ENCODE results near the gene RPL38.

Gene RPL38

DNA sequence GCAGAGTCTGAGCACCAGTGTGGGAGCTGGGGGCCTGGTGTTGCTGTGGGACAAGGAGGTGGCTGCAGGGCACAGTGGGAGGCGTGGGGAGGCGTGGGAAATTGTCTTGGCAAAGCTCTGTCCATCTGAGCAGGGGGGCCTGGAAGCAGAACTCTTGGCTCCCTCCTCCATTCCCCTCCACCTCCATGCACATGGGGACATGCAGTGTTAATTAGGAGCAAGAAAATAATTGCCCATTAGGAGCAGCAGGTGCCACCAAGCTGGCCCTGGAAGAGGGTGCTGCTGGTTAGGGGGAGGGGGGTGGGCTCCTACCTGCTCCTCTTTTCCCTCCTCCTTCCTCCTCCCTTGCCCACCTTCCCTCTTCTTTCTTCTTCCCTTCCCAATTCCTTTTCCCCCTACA lies 14.4 kb downstream of the RPL38 start:
- Histone ChIP-seq H3K27me3 (ENCODE audit: control insufficient read depth, insufficient read depth, low read length) (peaks cover 33% of the 10 kb centered on the region), H3K4me1 (ENCODE audit: control insufficient read depth, insufficient read depth, low read length) (peaks cover 4% of the 10 kb centered on the region)

DNA sequence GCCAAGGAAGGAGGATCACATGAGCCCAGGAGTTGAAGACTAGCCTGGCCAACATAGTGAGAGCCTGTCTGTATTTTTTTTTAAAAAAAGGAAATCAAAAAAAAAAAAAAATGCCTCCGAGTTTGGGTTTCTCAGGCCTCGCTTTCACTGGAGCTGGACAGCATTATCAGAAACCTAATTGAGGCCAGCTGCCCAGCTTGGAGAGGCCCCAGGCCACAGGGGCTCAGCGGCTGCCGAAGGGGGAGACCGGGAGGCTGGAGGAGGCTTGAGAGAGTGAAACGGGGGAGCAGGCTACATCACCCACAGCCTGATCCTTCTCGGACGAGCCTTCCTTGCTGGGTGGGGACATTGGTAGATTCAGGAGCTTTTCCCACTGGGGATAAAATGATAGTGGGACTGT lies 15.0 kb downstream of the RPL38 start:
- H3K27me3 ChIP-seq (ENCODE audit: control insufficient read depth, insufficient read depth, low read length) = peaks cover 30% of the 10 kb centered on the region
- no peak overlapping the region for H3K9ac ChIP-seq (ENCODE audit: low read length)
- H3K27ac ChIP-seq (ENCODE audit: low read depth, low read length) = no peak overlapping the region
- H3K4me1 ChIP-seq (ENCODE audit: control insufficient read depth, insufficient read depth, low read length) = peaks cover 4% of the 10 kb centered on the region
- no peak overlapping the region for H3K4me3 ChIP-seq (ENCODE audit: low read depth, low read length)
- H3K9me3 ChIP-seq (ENCODE audit: control insufficient read depth, insufficient read depth, low read depth, low read length) = no peaks in the 10 kb centered on the region
- no peaks in the 10 kb centered on the region for H3K36me3 ChIP-seq (ENCODE audit: control insufficient read depth, insufficient read depth, low read length)

More for the DNA sequence above, 14.4 kb downstream of the RPL38 start:
- H3K4me3 ChIP-seq (ENCODE audit: low read depth, low read length) = no peak overlapping the region
- H3K9me3 ChIP-seq (ENCODE audit: control insufficient read depth, insufficient read depth, low read depth, low read length) = no peaks in the 10 kb centered on the region
- H3K27ac ChIP-seq (ENCODE audit: low read depth, low read length) = no peak overlapping the region
- no peaks in the 10 kb centered on the region for H3K36me3 ChIP-seq (ENCODE audit: control insufficient read depth, insufficient read depth, low read length)
- no peak overlapping the region for H3K9ac ChIP-seq (ENCODE audit: low read length)

DNA sequence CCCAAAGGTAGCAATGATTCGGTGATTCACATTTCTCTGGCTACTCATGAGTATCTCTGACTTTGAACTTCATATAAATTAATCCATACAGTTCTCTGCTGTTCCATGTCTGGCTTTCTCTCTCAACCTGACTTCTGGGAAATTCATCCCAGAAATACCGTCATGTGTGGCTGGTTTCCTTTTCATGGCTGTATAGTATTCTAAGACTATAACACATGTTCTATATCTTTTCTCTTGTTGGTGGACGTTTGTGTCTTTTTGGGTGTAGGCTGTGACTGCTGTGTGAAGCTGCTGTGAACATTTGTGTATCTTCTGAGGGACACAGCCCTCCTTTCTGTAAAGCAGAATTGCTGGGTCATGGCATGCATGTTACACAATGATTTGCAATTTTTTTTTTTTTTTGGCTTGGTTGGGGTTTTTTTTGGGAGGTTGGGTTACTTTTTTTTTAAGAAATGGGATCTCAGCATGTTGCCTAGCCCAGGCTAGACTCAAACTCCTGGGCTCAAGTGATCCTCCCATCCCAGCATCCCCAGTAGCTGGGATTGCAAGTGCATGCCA lies 16.2 kb downstream of the RPL38 start:
- no peaks in the 10 kb centered on the region; the same call in 1 of the 2 replicates for H3K4me1 ChIP-seq (ENCODE audit: control insufficient read depth, insufficient read depth, low read length)
- no peak overlapping the region for H3K4me3 ChIP-seq (ENCODE audit: low read depth, low read length)
- no peak overlapping the region for H3K27ac ChIP-seq (ENCODE audit: low read depth, low read length)
- H3K9ac ChIP-seq (ENCODE audit: low read length) = no peak overlapping the region
- H3K27me3 ChIP-seq (ENCODE audit: control insufficient read depth, insufficient read depth, low read length) = peaks cover 18% of the 10 kb centered on the region; the same call in 1 of the 2 replicates
- H3K9me3 ChIP-seq (ENCODE audit: control insufficient read depth, insufficient read depth, low read depth, low read length) = no peaks in the 10 kb centered on the region
- H3K36me3 ChIP-seq (ENCODE audit: control insufficient read depth, insufficient read depth, low read length) = no peaks in the 10 kb centered on the region

DNA sequence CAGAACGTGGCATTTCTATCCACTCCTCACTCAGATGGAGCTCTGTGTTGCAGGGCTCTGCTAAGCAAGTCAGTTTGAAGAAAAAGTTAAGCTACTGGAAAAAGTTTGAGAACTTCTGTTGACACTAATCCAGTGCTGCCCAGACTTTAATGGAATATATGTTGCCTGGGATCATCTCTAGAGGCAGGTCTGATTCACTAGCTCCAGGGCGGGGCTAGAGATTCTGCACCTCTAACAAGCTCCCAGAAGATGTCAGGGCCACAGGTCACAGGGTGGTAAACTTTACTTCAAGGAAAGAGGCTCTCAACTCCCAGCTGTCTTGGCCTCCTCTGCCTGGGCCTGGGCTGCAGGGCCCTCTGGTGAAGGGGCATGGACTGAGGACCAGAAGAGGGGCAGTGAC lies 16.7 kb downstream of the RPL38 start:
- no peaks in the 10 kb centered on the region; the same call in 1 of the 2 replicates for H3K4me1 ChIP-seq (ENCODE audit: control insufficient read depth, insufficient read depth, low read length)
- no peak overlapping the region for H3K9ac ChIP-seq (ENCODE audit: low read length)
- no peaks in the 10 kb centered on the region for H3K9me3 ChIP-seq (ENCODE audit: control insufficient read depth, insufficient read depth, low read depth, low read length)
- no peak overlapping the region for H3K27ac ChIP-seq (ENCODE audit: low read depth, low read length)
- H3K27me3 ChIP-seq (ENCODE audit: control insufficient read depth, insufficient read depth, low read length) = peaks cover 14% of the 10 kb centered on the region; the same call in 1 of the 2 replicates
- H3K4me3 ChIP-seq (ENCODE audit: low read depth, low read length) = no peak overlapping the region
- H3K36me3 ChIP-seq (ENCODE audit: control insufficient read depth, insufficient read depth, low read length) = no peaks in the 10 kb centered on the region

DNA sequence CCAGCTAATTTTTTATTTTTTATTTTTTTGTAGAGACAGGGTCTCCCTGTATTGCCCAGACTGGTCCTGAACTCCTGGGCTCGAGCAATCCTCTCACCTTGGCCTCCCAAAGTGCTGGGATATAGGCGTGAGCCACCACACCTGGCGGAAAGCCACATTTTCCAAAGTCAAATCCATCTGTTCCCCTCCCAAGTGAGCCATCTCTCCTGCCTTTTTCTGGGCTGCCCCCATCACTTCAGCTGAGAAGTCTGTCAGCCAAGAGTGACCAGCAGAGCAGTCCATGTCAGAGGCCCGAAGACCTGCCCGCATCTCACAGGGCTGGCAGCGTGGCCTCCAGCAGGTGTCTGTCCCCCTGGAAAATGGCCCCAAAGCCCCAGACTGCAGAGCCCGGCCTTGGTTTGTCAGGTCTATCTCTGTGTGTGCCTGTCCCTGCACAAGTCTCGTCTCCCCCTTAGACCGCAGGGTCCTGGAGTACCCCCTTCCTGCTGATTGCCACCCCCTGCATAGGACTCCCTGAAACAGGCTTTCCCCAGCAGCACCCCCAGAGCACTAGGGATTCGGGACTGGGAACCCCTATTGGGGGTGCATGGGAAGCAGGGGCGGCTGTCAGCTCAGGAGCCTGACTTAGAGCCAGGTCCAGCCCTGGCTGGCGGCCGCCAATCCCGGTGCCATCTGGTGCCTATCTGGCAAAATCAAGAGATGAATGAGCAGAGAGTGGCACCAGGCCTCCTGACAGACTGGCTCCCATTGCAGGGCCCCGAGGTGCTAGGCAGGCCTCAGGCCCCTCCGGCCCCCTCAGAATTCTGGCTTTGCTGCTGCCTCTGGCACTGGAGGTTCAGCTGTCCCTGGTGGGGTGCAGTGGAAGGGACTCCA lies 17.7 kb downstream of the RPL38 start:
- H3K4me3 ChIP-seq (ENCODE audit: low read depth, low read length) = no peak overlapping the region
- no peak overlapping the region for H3K27ac ChIP-seq (ENCODE audit: low read depth, low read length)
- no peak overlapping the region for H3K9ac ChIP-seq (ENCODE audit: low read length)
- no peaks in the 10 kb centered on the region for H3K9me3 ChIP-seq (ENCODE audit: control insufficient read depth, insufficient read depth, low read depth, low read length)
- H3K36me3 ChIP-seq (ENCODE audit: control insufficient read depth, insufficient read depth, low read length) = no peaks in the 10 kb centered on the region
- no peaks in the 10 kb centered on the region; the same call in 1 of the 2 replicates for H3K4me1 ChIP-seq (ENCODE audit: control insufficient read depth, insufficient read depth, low read length)
- peaks cover 4% of the 10 kb centered on the region; the same call in 1 of the 2 replicates for H3K27me3 ChIP-seq (ENCODE audit: control insufficient read depth, insufficient read depth, low read length)

DNA sequence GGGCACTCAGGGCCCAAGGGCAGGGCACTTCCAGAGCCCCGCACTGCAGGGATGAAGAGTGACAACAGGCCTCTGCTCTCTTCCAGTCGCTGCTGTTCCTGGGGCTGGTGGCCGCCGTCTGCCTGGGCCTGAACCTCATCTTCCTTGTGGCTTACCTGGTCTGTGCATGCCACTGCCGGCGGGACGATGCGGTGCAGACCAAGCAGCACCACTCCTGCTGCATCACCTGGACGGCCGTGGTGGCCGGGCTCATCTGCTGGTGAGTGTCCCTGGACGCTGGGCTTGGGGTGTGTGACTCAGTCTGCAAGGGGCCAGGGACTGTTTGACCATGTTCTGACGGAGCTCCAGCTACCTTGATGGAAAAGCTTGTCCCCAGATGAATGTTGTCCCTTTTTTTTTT lies 18.9 kb downstream of the RPL38 start:
- Histone ChIP-seq H3K36me3 (ENCODE audit: control insufficient read depth, insufficient read depth, low read length) (no peaks in the 10 kb centered on the region), H3K9ac (ENCODE audit: low read length) (no peak overlapping the region)

DNA sequence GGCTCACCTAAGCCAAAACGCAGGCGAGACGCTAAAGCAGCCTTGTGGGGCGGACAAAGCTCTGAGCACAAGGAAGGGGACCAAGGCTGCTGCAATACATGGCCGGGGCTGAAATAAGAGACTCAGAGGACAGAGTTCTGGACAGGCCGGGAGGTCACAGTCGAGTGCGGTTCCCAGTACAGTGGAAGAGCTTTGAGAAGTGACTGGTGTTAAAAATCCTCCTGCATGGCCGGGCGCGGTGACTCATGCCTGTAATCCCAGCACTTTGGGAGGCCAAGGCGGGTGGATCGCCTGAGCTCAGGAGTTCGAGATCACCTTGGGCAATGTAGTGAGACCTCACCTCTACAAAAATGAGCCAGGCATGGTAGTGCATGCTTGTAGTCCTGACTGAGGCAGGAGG lies 20.4 kb downstream of the RPL38 start:
- Histone ChIP-seq H3K4me3 (ENCODE audit: low read depth, low read length) (no peak overlapping the region), H3K27me3 (ENCODE audit: control insufficient read depth, insufficient read depth, low read length) (no peaks in the 10 kb centered on the region), H3K4me1 (ENCODE audit: control insufficient read depth, insufficient read depth, low read length) (no peaks in the 10 kb centered on the region; the same call in 1 of the 2 replicates), H3K36me3 (ENCODE audit: control insufficient read depth, insufficient read depth, low read length) (no peaks in the 10 kb centered on the region), H3K27ac (ENCODE audit: low read depth, low read length) (no peak overlapping the region), H3K9ac (ENCODE audit: low read length) (no peak overlapping the region), H3K9me3 (ENCODE audit: control insufficient read depth, insufficient read depth, low read depth, low read length) (no peaks in the 10 kb centered on the region)

More for the DNA sequence above, 18.9 kb downstream of the RPL38 start:
- Histone ChIP-seq H3K4me3 (ENCODE audit: low read depth, low read length) (no peak overlapping the region), H3K27me3 (ENCODE audit: control insufficient read depth, insufficient read depth, low read length) (no peaks in the 10 kb centered on the region), H3K9me3 (ENCODE audit: control insufficient read depth, insufficient read depth, low read depth, low read length) (no peaks in the 10 kb centered on the region), H3K27ac (ENCODE audit: low read depth, low read length) (no peak overlapping the region), H3K4me1 (ENCODE audit: control insufficient read depth, insufficient read depth, low read length) (no peaks in the 10 kb centered on the region; the same call in 1 of the 2 replicates)

DNA sequence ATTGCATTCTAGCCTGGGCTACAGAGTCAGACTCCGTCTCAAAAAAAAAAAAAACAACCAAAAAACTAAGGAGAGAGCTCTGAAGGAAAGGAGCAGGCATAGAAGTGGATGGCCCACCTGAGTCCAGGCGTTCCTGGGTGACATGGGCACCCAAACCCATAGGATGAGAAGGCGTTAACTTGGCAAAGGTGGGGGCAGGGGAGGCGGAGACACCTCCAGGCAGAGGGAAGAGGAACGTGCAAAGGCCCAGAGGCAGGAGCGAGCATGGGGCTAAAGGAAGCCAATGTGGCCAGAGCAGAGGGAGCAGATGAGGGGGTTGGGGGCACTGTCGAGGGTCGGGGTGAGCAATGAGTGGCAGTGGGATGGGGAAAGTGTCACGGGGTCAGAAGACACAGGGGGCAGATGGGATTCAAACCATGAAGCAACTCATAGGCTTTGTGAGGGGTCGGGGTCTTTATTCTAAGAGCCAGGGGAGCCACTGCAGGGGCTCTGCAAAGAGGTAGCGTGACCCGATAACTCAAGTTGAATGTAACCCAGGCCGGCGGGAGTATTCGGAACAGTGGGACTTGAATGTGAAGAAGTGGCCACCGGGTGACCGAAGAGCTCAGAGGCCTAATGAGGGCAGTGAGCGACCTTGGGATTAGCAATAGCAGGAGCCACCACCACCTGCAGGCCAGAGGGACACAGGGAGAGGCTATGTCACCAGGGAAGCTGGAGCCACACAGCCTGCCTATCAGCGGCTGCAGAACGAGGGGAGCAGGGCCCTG lies 21.7 kb downstream of the RPL38 start:
- no peaks in the 10 kb centered on the region for H3K27me3 ChIP-seq (ENCODE audit: control insufficient read depth, insufficient read depth, low read length)
- H3K9ac ChIP-seq (ENCODE audit: low read length) = no peak overlapping the region
- no peaks in the 10 kb centered on the region for H3K9me3 ChIP-seq (ENCODE audit: control insufficient read depth, insufficient read depth, low read depth, low read length)
- no peaks in the 10 kb centered on the region for H3K36me3 ChIP-seq (ENCODE audit: control insufficient read depth, insufficient read depth, low read length)
- no peak overlapping the region for H3K4me3 ChIP-seq (ENCODE audit: low read depth, low read length)
- H3K4me1 ChIP-seq (ENCODE audit: control insufficient read depth, insufficient read depth, low read length) = no peaks in the 10 kb centered on the region; the same call in 1 of the 2 replicates
- H3K27ac ChIP-seq (ENCODE audit: low read depth, low read length) = no peak overlapping the region

DNA sequence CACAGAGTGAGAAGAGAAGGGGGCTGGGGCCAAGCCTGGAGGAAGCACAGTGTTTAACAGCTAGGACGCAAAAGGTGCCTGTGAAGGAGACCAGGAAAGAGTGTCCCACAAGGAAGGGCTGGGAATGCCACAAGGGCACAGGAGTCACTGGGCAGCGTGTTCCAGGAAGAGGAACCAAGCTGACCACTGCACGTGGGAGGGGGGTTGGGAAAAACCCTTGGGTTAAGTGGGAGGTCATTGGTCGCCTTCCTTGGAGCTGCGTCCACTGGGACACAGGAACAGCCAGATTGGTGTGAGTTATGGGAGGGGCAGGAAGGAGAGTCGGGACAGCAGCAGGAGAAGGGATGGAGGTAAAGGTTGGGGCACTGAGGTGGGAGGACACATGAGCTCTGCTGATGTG lies 22.8 kb downstream of the RPL38 start:
- Histone ChIP-seq H3K4me3 (ENCODE audit: low read depth, low read length) (no peak overlapping the region), H3K9me3 (ENCODE audit: control insufficient read depth, insufficient read depth, low read depth, low read length) (no peaks in the 10 kb centered on the region), H3K27me3 (ENCODE audit: control insufficient read depth, insufficient read depth, low read length) (no peaks in the 10 kb centered on the region), H3K36me3 (ENCODE audit: control insufficient read depth, insufficient read depth, low read length) (no peaks in the 10 kb centered on the region), H3K27ac (ENCODE audit: low read depth, low read length) (no peak overlapping the region), H3K4me1 (ENCODE audit: control insufficient read depth, insufficient read depth, low read length) (no peaks in the 10 kb centered on the region; the same call in 1 of the 2 replicates), H3K9ac (ENCODE audit: low read length) (no peak overlapping the region)

DNA sequence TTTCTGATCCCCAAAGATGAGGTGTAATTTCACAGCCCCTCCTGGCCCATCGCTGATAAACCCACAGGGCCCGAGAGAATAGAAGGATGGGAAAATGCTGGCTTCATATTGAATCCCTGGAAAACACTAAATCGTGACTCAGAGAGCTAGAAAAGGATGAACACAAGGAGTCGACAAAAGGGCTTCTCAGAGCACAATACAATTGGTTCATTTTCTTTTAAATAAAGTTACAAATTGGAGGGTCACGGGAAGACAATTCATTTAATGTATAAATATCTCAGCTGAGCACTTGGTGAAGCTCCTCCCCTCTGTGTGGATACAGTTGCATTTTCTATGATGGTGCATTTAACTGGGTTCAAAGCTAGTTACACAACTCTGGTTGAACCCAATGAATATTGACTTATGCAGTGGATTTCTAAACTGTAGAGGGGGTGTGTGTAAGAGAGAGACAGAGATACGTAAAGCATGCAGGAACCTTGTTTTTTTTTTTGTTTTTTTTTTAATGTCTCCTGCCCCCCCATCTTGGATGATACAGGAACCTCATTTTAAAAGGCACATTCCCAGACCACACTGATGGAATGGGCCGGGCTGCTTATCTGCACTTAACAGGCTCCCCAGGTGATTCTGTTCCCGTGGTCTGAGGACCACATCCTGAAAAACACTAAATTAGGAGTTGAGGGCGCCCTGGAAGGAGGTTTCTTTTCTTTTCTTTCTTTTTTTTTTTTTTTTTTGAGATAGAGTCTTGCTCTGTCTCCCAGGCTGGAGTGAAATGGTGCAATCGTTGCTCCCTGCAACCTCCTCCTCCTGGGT lies 24.0 kb downstream of the RPL38 start:
- no peaks in the 10 kb centered on the region for H3K27me3 ChIP-seq (ENCODE audit: control insufficient read depth, insufficient read depth, low read length)
- no peak overlapping the region for H3K27ac ChIP-seq (ENCODE audit: low read depth, low read length)

More for the DNA sequence above, 24.0 kb downstream of the RPL38 start:
- H3K4me1 ChIP-seq (ENCODE audit: control insufficient read depth, insufficient read depth, low read length) = no peaks in the 10 kb centered on the region; the same call in 1 of the 2 replicates
- no peak overlapping the region for H3K4me3 ChIP-seq (ENCODE audit: low read depth, low read length)
- H3K9ac ChIP-seq (ENCODE audit: low read length) = no peak overlapping the region
- no peaks in the 10 kb centered on the region for H3K36me3 ChIP-seq (ENCODE audit: control insufficient read depth, insufficient read depth, low read length)
- no peaks in the 10 kb centered on the region for H3K9me3 ChIP-seq (ENCODE audit: control insufficient read depth, insufficient read depth, low read depth, low read length)

Data from HUES6 (cell line).